MM.1S (cell line): Measurements from ENCODE around the gene DENND4A.

Experiments used
- EZH2phosphoT487 ChIP-seq: fragments of 300-600 bp; sonication (generic); IDR thresholded peaks from 2 replicates; pipeline ENCODE4 v1.6.1; 2018; ENCODE audit warnings: antibody characterized with exemption, low read length
- TF ChIP-seq, protein P1 (sequence below): fragments of 300-600 bp; sonication (generic); IDR thresholded peaks from 2 replicates; pipeline ENCODE4 v1.5.1; 2016; ENCODE audit warnings: antibody characterized with exemption, low read length, mixed read lengths

GRCh38 chr15:65837301-65838294 is 45.5 kb upstream of the DENND4A start:
- TF ChIP-seq, protein P1, sequence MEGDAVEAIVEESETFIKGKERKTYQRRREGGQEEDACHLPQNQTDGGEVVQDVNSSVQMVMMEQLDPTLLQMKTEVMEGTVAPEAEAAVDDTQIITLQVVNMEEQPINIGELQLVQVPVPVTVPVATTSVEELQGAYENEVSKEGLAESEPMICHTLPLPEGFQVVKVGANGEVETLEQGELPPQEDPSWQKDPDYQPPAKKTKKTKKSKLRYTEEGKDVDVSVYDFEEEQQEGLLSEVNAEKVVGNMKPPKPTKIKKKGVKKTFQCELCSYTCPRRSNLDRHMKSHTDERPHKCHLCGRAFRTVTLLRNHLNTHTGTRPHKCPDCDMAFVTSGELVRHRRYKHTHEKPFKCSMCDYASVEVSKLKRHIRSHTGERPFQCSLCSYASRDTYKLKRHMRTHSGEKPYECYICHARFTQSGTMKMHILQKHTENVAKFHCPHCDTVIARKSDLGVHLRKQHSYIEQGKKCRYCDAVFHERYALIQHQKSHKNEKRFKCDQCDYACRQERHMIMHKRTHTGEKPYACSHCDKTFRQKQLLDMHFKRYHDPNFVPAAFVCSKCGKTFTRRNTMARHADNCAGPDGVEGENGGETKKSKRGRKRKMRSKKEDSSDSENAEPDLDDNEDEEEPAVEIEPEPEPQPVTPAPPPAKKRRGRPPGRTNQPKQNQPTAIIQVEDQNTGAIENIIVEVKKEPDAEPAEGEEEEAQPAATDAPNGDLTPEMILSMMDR: no peak
- TF ChIP-seq EZH2phosphoT487: no peak
